Left lung (tissue), 10 donors: ENCODE measurements around the gene HHAT. TPM values are rescaled to one million over a fixed set of nuclear protein-coding genes. Genes with fewer than 3 reads are reported as not detected.

Source experiments
- ATAC-seq: fragments of 200-7000 bp; cut with Tn5 transposase; one replicate; pipeline ENCODE4 v1.9.1; 2020; ENCODE audit warnings: moderate library complexity
- DNase-seq, 4 donors: peaks; one replicate each; pipeline ENCODE4 v3.0.0-alpha.2; 2013 to 2020
- H3K27ac ChIP-seq, 2 donors: fragments of 200-600 bp; sonication (generic) in 1 of 2; one replicate each; pipeline versions ENCODE4 v1.5.0 to v1.8.0; 2020 to 2021
- H3K27me3 ChIP-seq, 2 donors: fragments of 200-600 bp; sonication (generic) in 1 of 2; one replicate each; pipeline versions ENCODE4 v1.5.0 to v1.8.0; 2020 to 2021
- H3K36me3 ChIP-seq, 2 donors: fragments of 200-600 bp; sonication (generic) in 1 of 2; one replicate each; pipeline versions ENCODE4 v1.5.0 to v1.8.0; 2020 to 2021
- H3K4me1 ChIP-seq, 2 donors: fragments of 200-600 bp; one replicate each; pipeline ENCODE4 v1.8.0; 2021
- H3K4me3 ChIP-seq, 2 donors: fragments of 200-600 bp; sonication (generic) in 1 of 2; one replicate each; pipeline versions ENCODE4 v1.5.0 to v1.8.0; 2020 to 2021; ENCODE audit warnings: mild to moderate bottlenecking in 1 of 2
- H3K9me3 ChIP-seq, 2 donors: fragments of 200-600 bp; sonication (generic) in 1 of 2; one replicate each; pipeline versions ENCODE4 v1.5.0 to v1.8.0; 2020 to 2021
- intact Hi-C, 2 donors: fragments of 100-400 bp; cut with DNase I; formaldehyde crosslinking; loops; one replicate each; pipeline versions ENCODE4 v1.11.2 to v1.14.2; 2022
- polyA plus RNA-seq, 6 donors: library from polyadenylated mRNA; unstranded; fragments of 120-200 nt; gene quantifications; one replicate each; pipeline ENCODE4 v1.2.1, GENCODE V29; 2013; ENCODE audit not compliant: insufficient read length in 6 of 6
- total RNA-seq, 2 donors: library from RNA; stranded (reverse); fragmentation: NEBNext Ultra II Directional; extraction: Animal tissue kit (Norgen Biotek cat#: 25700); gene quantifications; one replicate each; pipeline ENCODE4 v1.2.1, GENCODE V29; 2021
- TF ChIP-seq, protein P1 (sequence below), 2 donors: fragments of 200-600 bp; sonication (generic) in 1 of 2; IDR thresholded peaks; one replicate each; pipeline versions ENCODE4 v1.5.0 to v1.8.0; 2021; ENCODE audit warnings: antibody characterized with exemption in 2 of 2
- donor health status: DM: no; HTN: yes; CAD: no.
- donor health status: DM: no; HTN: no; CAD: no.

The HHAT gene
- total and polyA plus RNA-seq, 8 donors, result 3.4 to 12.3 (median 10.8) TPM

DNA sequence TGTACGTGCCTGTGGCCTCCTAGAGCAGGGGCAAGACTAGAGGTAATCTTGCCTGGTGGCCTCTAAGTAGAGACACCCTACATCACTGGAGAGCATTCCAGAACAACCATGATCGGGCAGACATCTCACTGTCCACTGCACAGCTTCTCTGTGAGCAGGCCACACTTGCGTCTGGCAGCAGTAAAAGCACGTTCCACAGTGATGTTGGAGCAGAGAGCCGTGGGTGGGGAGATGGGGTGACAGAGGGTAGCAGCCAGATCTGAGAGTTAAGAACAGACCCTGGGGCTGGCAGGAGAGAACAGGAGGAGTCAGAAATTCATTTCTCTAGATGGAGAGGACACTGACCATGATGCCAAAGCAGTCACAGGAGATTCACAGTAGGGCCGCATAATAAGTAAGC, 293.0 kb downstream of the HHAT start:
- intact Hi-C loops, result no loop called here
- Histone ChIP-seq H3K27me3 (no peaks in the 10 kb centered on the region), H3K27ac (no peak overlapping the region), H3K36me3 (no peaks in the 10 kb centered on the region), H3K4me1 (no peaks in the 10 kb centered on the region), H3K4me3 (no peak overlapping the region), H3K9me3 (no peaks in the 10 kb centered on the region)
- no peak for ATAC-seq
- TF ChIP-seq, protein P1, sequence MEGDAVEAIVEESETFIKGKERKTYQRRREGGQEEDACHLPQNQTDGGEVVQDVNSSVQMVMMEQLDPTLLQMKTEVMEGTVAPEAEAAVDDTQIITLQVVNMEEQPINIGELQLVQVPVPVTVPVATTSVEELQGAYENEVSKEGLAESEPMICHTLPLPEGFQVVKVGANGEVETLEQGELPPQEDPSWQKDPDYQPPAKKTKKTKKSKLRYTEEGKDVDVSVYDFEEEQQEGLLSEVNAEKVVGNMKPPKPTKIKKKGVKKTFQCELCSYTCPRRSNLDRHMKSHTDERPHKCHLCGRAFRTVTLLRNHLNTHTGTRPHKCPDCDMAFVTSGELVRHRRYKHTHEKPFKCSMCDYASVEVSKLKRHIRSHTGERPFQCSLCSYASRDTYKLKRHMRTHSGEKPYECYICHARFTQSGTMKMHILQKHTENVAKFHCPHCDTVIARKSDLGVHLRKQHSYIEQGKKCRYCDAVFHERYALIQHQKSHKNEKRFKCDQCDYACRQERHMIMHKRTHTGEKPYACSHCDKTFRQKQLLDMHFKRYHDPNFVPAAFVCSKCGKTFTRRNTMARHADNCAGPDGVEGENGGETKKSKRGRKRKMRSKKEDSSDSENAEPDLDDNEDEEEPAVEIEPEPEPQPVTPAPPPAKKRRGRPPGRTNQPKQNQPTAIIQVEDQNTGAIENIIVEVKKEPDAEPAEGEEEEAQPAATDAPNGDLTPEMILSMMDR (IDR thresholded peaks at IDR 0.05), result no peak
- no peak for DNase-seq

DNA sequence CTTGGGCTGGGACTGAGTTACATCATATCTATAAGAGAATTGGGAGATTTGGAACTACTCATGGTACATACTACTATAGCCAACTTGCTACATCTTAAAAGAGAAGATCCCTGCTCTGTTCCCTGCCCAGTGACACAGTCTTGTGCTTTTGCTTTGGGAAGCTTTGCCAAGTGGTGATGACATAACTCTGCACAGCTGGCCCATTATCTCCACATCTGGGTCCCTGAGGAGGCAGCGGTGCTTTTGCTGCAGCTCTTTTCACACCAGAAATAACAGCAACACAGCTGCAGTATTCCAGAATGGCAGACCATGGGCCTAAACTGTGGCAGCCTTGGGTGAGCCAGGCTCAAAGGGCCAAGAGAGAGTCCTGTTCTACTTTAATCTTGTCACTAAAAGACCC, 296.0 kb downstream of the HHAT start:
- no peak for ATAC-seq
- intact Hi-C loops, result no loop called here
- DNase-seq, result no peak
- H3K4me1 ChIP-seq, result no peaks in the 10 kb centered on the region
- H3K4me3 ChIP-seq, result no peak overlapping the region
- H3K36me3 ChIP-seq, result no peaks in the 10 kb centered on the region
- H3K9me3 ChIP-seq, result no peaks in the 10 kb centered on the region
- no peaks in the 10 kb centered on the region for H3K27me3 ChIP-seq
- H3K27ac ChIP-seq, result no peak overlapping the region
- TF ChIP-seq, protein P1 (IDR thresholded peaks at IDR 0.05), result no peak

DNA sequence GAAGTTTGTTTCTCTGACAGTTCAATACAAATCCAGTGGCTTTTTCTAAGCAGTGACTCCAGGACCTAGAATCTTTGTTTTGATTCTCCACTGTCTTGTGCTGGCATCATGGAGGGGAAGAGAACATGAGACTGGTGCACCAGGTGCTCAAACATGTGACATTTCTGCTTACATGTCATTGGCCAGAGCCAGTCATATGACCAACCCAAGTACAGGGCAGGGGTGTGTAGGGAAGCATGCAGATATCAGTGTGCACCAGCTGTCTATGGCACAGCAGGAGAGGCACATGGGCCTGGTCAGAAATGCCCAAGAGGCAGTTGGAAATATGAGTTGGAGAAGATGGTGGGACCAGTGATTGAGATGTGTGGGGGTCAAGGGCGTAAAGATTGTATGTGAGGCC, 297.0 kb downstream of the HHAT start:
- TF ChIP-seq, protein P1 (IDR thresholded peaks at IDR 0.05), result no peak
- H3K27ac ChIP-seq, result no peak overlapping the region
- no peaks in the 10 kb centered on the region for H3K4me1 ChIP-seq
- ATAC-seq, result no peak
- no peaks in the 10 kb centered on the region for H3K36me3 ChIP-seq
- H3K4me3 ChIP-seq, result no peak overlapping the region
- intact Hi-C loops, result no loop called here
- no peaks in the 10 kb centered on the region for H3K9me3 ChIP-seq
- DNase-seq, result no peak
- H3K27me3 ChIP-seq, result no peaks in the 10 kb centered on the region

DNA sequence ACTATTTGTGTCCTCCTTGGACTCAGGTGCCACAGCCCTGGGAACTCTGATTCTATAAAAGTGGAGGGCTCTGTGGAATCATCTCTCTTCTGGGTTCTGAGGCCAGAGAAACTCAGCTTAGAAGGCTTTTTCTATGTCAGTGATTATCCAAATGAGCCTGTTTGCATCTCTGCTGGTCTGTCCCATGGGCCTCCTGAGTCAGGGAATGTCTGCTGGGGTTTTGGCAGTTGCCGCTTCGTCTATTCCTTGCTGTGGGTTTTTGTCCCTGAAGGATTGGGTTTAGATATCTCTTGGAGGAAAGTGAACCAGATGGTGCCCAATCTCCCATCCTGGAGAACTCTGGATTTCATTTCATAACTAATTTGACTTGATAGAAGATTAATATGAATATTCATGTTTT, 297.6 kb downstream of the HHAT start:
- no peaks in the 10 kb centered on the region for H3K4me1 ChIP-seq
- TF ChIP-seq, protein P1 (IDR thresholded peaks at IDR 0.05), result no peak
- intact Hi-C loops, result no loop called here
- H3K27ac ChIP-seq, result no peak overlapping the region
- no peaks in the 10 kb centered on the region for H3K27me3 ChIP-seq
- no peak overlapping the region for H3K4me3 ChIP-seq
- H3K36me3 ChIP-seq, result no peaks in the 10 kb centered on the region
- H3K9me3 ChIP-seq, result no peaks in the 10 kb centered on the region
- ATAC-seq, result no peak
- DNase-seq, result no peak

DNA sequence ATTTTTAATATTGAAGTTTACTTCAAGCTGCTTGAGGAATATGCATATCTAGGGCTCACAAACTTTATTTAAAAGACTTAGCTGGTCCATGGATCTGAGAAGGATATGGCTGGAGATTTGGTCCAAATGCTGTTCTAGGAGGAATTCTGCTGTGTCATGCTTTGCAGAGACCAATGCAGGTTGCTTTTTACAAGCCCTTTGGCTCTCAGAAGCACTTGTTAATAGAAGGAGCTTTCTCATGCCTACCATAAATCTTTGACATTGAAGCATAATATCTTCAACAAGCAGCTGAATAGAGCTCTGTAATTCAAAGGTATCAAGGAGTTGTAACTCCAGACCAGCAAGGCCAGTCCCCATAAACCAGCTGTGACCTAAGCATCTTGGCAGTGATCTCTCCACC, 299.1 kb downstream of the HHAT start:
- DNase-seq, result no peak
- Histone ChIP-seq H3K27ac (no peak overlapping the region), H3K9me3 (no peaks in the 10 kb centered on the region), H3K27me3 (no peaks in the 10 kb centered on the region), H3K4me1 (no peaks in the 10 kb centered on the region), H3K36me3 (no peaks in the 10 kb centered on the region), H3K4me3 (no peak overlapping the region)
- TF ChIP-seq, protein P1 (IDR thresholded peaks at IDR 0.05), result no peak
- intact Hi-C loops, result no loop called here
- no peak for ATAC-seq
